ENCODE data around the gene GPT2. TPM values are rescaled to one million over a fixed set of nuclear protein-coding genes. Genes with fewer than 3 reads are reported as not detected.

Gene GPT2
- polyA plus RNA-seq, 3 donors: 0.98 to 1.5 (median 1.4) TPM

DNA sequence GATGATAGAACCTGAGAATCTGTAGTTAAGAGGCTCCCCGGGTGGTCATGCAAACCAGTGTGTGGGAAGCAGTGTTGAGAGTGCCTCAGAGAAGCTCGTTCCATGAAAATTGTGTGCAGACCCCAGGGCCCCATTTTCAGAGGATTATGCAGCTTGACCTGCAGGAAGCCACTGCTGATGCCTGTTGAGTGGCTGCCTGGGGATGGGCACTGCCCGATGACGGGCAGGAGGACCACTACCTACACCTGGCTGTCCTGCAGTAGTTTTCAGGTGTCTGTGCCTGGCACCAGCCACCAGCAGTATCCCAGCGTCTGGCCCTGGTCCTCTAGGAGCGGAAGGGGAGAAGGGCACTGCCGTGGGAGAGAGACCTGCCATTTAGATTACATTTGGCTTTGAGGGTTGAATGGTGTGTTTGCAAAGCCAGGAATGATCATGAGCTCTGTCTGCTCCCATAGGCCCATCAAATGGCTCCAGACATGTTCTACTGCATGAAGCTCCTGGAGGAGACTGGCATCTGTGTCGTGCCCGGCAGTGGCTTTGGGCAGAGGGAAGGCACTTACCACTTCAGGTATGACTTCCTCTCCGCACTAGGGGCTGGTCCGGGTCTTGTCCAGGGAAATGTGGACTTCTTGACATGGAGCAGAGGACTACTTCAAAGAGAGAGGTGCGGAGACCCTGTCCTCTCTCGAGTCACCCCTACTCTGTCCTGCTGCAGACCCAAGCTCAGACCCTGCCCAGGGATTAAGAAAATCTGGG, 42.5 kb downstream of the GPT2 start:
- H3K4me3 Mint-ChIP-seq: no peak overlapping the region
- Histone ChIP-seq H4K20me1 (ENCODE audit: insufficient read depth, low read length) (no peaks in the 10 kb centered on the region), H3K4me3 (replicated peaks in 1 of 3; ENCODE audit: low read depth in 2 of 3, low read length in 3 of 3) (no peak overlapping the region), H2AFZ (ENCODE audit: insufficient read depth, low read depth, low read length, poor library complexity, severe bottlenecking) (no peak overlapping the region), H3K9me3 (replicated peaks in 1 of 2; ENCODE audit: control insufficient read depth in 1 of 2, insufficient read depth in 1 of 2, low read length in 2 of 2) (no peaks in the 10 kb centered on the region), H3K4me1 (ENCODE audit: control insufficient read depth in 1 of 2, insufficient read depth in 2 of 2, low read length in 2 of 2) (peaks cover 0 to 6% of the 10 kb centered on the region in 2 donors), H3K79me2 (ENCODE audit: insufficient read depth, low read length) (no peaks in the 10 kb centered on the region), H3K36me3 (replicated peaks in 1 of 2; ENCODE audit: control insufficient read depth in 1 of 2, insufficient read depth in 2 of 2, low read length in 2 of 2) (peaks cover 14 to 46% of the 10 kb centered on the region in 2 donors), H3K4me2 (replicated peaks; ENCODE audit: extremely low read depth, low read length, poor library complexity, severe bottlenecking) (no peak overlapping the region), H3K27ac (ENCODE audit: low read depth in 1 of 2, low read length in 2 of 2) (no peak overlapping the region), H3K9ac (ENCODE audit: insufficient read depth, low read length, poor library complexity, severe bottlenecking) (no peak overlapping the region), H3K27me3 (ENCODE audit: control insufficient read depth in 2 of 2, insufficient read depth in 2 of 2, low read length in 2 of 2) (no peaks in the 10 kb centered on the region)
- peak overlapping the region in 1 of 7 donors; percentile 31 for H3K27ac Mint-ChIP-seq
- TF ChIP-seq CTCF (IDR thresholded peaks at IDR 0.05): no peak
- no peaks in the 10 kb centered on the region for H3K9me3 Mint-ChIP-seq
- intact Hi-C loops (cut with micrococcal nuclease): no loop called here
- peaks cover 33 to 52% of the 10 kb centered on the region in 2 donors for H3K36me3 Mint-ChIP-seq
- no peaks in the 10 kb centered on the region for H3K27me3 Mint-ChIP-seq (ENCODE audit: low read depth in 3 of 3)
- WGBS (ENCODE audit: insufficient coverage): 94% methylated on average over 7 of the region's 13 CpGs
- H3K4me1 Mint-ChIP-seq: peaks cover 4% of the 10 kb centered on the region
- DNase-seq: no peak

DNA sequence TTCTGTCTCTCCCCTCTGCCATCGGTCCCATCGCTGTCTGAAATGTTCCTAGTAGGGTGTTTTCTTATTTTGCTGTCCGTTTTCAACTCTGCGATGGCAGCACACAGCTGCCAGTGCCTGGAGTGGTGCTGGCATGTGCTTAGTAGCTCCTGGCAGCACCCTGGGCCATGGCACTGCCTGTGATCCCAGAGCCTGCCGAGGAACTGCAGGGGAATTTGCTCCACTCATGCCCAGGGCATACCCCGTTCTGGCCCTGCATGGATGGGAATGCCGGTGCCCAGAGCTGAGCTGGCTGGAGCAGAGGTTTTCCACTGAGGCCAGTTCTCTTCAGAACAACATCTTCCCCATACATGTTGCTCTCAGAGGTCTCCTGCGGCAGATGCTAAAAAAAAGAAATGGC, 43.1 kb downstream of the GPT2 start:
- Histone ChIP-seq H3K4me3 (replicated peaks in 1 of 3; ENCODE audit: low read depth in 2 of 3, low read length in 3 of 3) (no peak overlapping the region), H4K20me1 (ENCODE audit: insufficient read depth, low read length) (no peaks in the 10 kb centered on the region), H3K4me1 (ENCODE audit: control insufficient read depth in 1 of 2, insufficient read depth in 2 of 2, low read length in 2 of 2) (peaks cover 0 to 6% of the 10 kb centered on the region in 2 donors), H3K36me3 (replicated peaks in 1 of 2; ENCODE audit: control insufficient read depth in 1 of 2, insufficient read depth in 2 of 2, low read length in 2 of 2) (peaks cover 14 to 41% of the 10 kb centered on the region in 2 donors), H3K9ac (ENCODE audit: insufficient read depth, low read length, poor library complexity, severe bottlenecking) (no peak overlapping the region), H3K4me2 (replicated peaks; ENCODE audit: extremely low read depth, low read length, poor library complexity, severe bottlenecking) (no peak overlapping the region), H3K27me3 (ENCODE audit: control insufficient read depth in 2 of 2, insufficient read depth in 2 of 2, low read length in 2 of 2) (no peaks in the 10 kb centered on the region), H3K27ac (ENCODE audit: low read depth in 1 of 2, low read length in 2 of 2) (no peak overlapping the region), H3K9me3 (replicated peaks in 1 of 2; ENCODE audit: control insufficient read depth in 1 of 2, insufficient read depth in 1 of 2, low read length in 2 of 2) (no peaks in the 10 kb centered on the region), H3K79me2 (ENCODE audit: insufficient read depth, low read length) (no peaks in the 10 kb centered on the region), H2AFZ (ENCODE audit: insufficient read depth, low read depth, low read length, poor library complexity, severe bottlenecking) (no peak overlapping the region)
- H3K4me3 Mint-ChIP-seq: no peak overlapping the region
- peak overlapping the region in 3 of 7 donors; percentile 31 to 71 (median 37) for H3K27ac Mint-ChIP-seq
- TF ChIP-seq CTCF (IDR thresholded peaks at IDR 0.05): no peak
- peaks cover 30 to 48% of the 10 kb centered on the region in 2 donors for H3K36me3 Mint-ChIP-seq
- no peaks in the 10 kb centered on the region for H3K9me3 Mint-ChIP-seq
- WGBS (ENCODE audit: insufficient coverage): 100% methylated on average over 5 of the region's 8 CpGs
- no peak for DNase-seq
- H3K4me1 Mint-ChIP-seq: peaks cover 4% of the 10 kb centered on the region
- H3K27me3 Mint-ChIP-seq (ENCODE audit: low read depth in 3 of 3): no peaks in the 10 kb centered on the region
- intact Hi-C loops (cut with micrococcal nuclease): no loop called here
